SHP77 (cell line): ENCODE results near the gene ERP27.

Experiments
- DNase-seq, 2 experiments: peaks; one replicate each; lab custom pipeline; 2025; lab: John Stamatoyannopoulos, UW

Gene ERP27

GRCh38 chr12:14901228-14901562, 37.1 kb downstream of the ERP27 start:
- DNase-seq = no peak

GRCh38 chr12:14900521-14901227, 37.7 kb downstream of the ERP27 start:
- no peak for DNase-seq

GRCh38 chr12:14896521-14897169, 41.7 kb downstream of the ERP27 start:
- DNase-seq = no peak

- DNase-seq = no peak
Measured at GRCh38 chr12:14893506-14894250, 44.7 kb downstream of the ERP27 start.

DNA sequence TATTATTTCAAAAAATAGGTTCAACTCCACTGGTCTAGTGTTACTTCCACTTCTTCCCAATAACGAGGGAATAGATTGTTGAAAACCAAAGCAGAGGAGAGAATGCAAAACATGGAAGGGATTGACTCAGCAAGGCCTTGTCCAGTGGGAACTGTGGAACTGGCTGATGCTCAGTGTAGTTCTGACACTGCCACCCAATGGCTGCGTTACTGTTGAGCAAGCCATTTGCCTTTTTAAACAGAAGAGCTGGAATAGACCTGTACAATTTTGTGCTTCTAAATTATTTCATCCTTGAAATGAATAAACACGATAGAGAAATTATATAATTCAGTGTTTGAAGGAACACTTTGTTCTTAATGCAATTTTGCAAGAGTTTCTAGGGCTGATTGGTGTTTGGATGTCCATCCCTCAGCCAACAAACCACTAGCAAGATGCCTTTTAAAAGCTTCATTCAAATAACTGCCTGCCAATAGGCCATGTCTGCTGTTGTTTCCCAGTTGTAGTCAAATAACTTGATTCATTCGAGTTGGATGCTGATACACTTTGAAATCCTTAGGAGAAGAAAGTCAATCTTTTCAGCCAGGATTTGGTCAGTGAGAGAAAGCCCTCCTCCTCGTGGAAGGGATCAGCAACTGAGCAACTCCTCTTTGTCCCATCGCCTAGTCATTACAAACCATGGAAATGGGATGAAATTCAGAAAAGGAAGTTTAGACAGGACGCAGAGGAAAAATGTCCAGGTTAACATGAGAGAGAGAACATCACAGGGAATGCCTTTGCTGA, 45.4 kb downstream of the ERP27 start:
- DNase-seq = no peak

- no peak for DNase-seq
Measured at GRCh38 chr12:14890701-14891100, 47.6 kb downstream of the ERP27 start.

GRCh38 chr12:14886271-14886670, 52.1 kb downstream of the ERP27 start:
- no peak for DNase-seq

- DNase-seq = no peak
Measured at GRCh38 chr12:14885718-14886221, 52.6 kb downstream of the ERP27 start, which contains the start of gene MGP. TSS of gene MGP (minus strand) at chr12:14885854. CDS start at chr12:14885791, 63 bp downstream.

DNA sequence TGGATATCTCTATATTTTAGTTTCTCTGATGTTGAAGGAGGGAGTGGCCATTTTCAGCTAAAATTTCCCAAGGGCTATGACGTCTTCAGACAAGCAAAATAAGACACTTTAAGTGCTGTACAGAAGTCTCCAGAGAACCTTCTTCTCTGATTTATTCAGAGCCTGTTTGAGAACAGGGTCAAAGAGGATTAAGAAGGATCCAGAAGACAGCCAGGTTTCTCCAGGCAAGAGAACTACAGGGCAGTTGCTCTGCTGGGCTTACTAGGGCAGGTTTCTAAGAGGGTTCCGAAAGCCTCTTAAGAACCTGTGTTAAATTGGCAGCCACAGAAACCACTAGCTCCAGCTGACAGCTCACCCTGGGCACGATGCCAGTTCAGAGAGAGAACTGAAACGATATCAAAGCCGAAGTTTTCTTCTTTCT, 53.9 kb downstream of the ERP27 start:
- no peak for DNase-seq

DNA sequence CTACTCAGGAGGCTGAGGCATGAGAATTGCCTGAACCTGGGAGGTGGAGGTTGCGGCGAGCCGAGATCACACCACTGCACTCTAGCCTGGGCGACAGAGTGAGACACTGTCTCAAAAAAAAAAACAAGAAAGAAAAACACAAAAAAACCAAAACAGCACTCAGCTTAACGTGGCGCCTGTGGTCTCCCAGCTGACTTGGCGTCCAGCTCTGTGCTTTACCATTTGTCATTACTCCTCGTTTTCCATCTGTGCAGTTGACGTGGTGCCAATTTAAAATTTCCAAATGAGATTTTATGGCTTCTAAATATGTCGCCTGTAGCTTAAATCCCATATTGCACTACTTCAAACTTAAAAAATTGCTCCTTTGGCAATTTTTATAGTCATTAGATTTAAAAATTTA, 54.7 kb downstream of the ERP27 start:
- no peak for DNase-seq

GRCh38 chr12:14880890-14881453, 57.4 kb downstream of the ERP27 start:
- no peak for DNase-seq

DNA sequence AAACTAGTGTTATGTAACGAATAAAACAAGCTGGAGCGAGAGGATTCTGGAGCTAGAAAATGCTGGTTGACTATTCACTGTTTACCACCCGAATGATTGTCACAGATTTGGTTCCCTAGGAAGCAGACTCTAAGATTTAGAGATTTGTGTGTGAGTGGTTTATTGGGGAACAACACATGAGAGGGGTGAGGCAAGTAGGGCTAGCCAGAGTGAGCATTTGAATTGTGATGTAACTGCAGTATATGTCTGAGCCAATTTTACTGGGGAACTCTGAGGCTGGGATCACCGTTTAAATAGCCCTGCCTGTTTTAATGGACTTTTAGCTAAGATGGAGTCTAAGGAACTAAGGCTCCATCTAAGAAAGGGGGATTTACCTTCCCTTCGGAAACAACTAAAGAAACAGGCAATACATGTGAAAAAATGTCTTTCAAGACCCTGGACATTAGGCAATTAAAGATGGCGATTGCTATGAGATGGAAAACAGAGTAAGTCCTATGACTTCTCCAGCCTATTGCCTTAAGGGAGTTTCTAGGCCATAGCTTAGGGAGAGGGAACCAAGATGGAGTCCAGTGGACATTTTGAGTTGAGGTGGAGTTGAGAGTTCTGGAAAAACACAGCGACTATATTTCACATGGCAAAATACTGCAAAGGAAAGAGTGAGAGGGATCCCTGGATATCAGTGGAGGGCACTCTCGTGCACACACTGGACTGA, 59.0 kb downstream of the ERP27 start:
- no peak for DNase-seq

- DNase-seq = no peak
Measured at GRCh38 chr12:14878488-14878887, 59.8 kb downstream of the ERP27 start.

- no peak for DNase-seq
Measured at GRCh38 chr12:14876833-14877232, 61.5 kb downstream of the ERP27 start.

- DNase-seq = no peak
Measured at GRCh38 chr12:14874882-14875281, 63.5 kb downstream of the ERP27 start.

- no peak for DNase-seq
Measured at GRCh38 chr12:14873440-14874185, 64.7 kb downstream of the ERP27 start.

- DNase-seq = no peak
Measured at GRCh38 chr12:14871886-14872285, 66.5 kb downstream of the ERP27 start.

- DNase-seq = no peak
Measured at GRCh38 chr12:14871247-14871646, 67.1 kb downstream of the ERP27 start.

- no peak for DNase-seq
Measured at GRCh38 chr12:14868916-14869506, 69.3 kb downstream of the ERP27 start.
